ENCODE results near the gene TMEM40.

Gene TMEM40

GRCh38 chr3:12772462-12772861, 13.4 kb upstream of the TMEM40 start:
- Histone ChIP-seq H3K27ac (ENCODE audit: low read length) (no peak overlapping the region), H3K4me3 (ENCODE audit: low read length) (no peak overlapping the region), H3K4me2 (ENCODE audit: low read length) (no peak overlapping the region), H2AFZ (ENCODE audit: low read depth, low read length) (no peak overlapping the region), H3K9me3 (ENCODE audit: insufficient read depth, low read length) (no peaks in the 10 kb centered on the region), H3K36me3 (replicated peaks; ENCODE audit: low read depth, low read length) (no peaks in the 10 kb centered on the region), H3K27me3 (ENCODE audit: low read depth, low read length) (peaks cover 25% of the 10 kb centered on the region), H4K20me1 (ENCODE audit: insufficient read depth, low read length) (no peaks in the 10 kb centered on the region), H3K4me1 (ENCODE audit: low read length) (peaks cover 10% of the 10 kb centered on the region), H3K79me2 (ENCODE audit: low read length) (no peaks in the 10 kb centered on the region), H3K9ac (ENCODE audit: low read length) (no peak overlapping the region)
- no peak for TF ChIP-seq CTCF (IDR thresholded peaks at IDR 0.05; ENCODE audit: low read depth, low read length)
- TF ChIP-seq EZH2phosphoT487 (IDR thresholded peaks at IDR 0.05; ENCODE audit: low read depth): no peak

GRCh38 chr3:12771236-12771635, 12.2 kb upstream of the TMEM40 start:
- Histone ChIP-seq H4K20me1 (ENCODE audit: insufficient read depth, low read length) (no peaks in the 10 kb centered on the region), H2AFZ (ENCODE audit: low read depth, low read length) (no peak overlapping the region), H3K27me3 (ENCODE audit: low read depth, low read length) (peaks cover 13% of the 10 kb centered on the region; the same call in 1 of the 2 replicates), H3K79me2 (ENCODE audit: low read length) (no peaks in the 10 kb centered on the region), H3K27ac (ENCODE audit: low read length) (no peak overlapping the region), H3K9me3 (ENCODE audit: insufficient read depth, low read length) (no peaks in the 10 kb centered on the region), H3K36me3 (replicated peaks; ENCODE audit: low read depth, low read length) (no peaks in the 10 kb centered on the region), H3K4me3 (ENCODE audit: low read length) (no peak overlapping the region), H3K4me1 (ENCODE audit: low read length) (peaks cover 10% of the 10 kb centered on the region), H3K9ac (ENCODE audit: low read length) (no peak overlapping the region), H3K4me2 (ENCODE audit: low read length) (no peak overlapping the region)
- TF ChIP-seq EZH2phosphoT487 (IDR thresholded peaks at IDR 0.05; ENCODE audit: low read depth): no peak
- no peak for TF ChIP-seq CTCF (IDR thresholded peaks at IDR 0.05; ENCODE audit: low read depth, low read length)

GRCh38 chr3:12769761-12770160, 10.7 kb upstream of the TMEM40 start:
- H3K9ac ChIP-seq (ENCODE audit: low read length): no peak overlapping the region
- H3K79me2 ChIP-seq (ENCODE audit: low read length): no peaks in the 10 kb centered on the region
- H3K9me3 ChIP-seq (ENCODE audit: insufficient read depth, low read length): no peaks in the 10 kb centered on the region
- H3K4me1 ChIP-seq (ENCODE audit: low read length): peaks cover 10% of the 10 kb centered on the region
- H3K4me3 ChIP-seq (ENCODE audit: low read length): no peak overlapping the region
- H3K27ac ChIP-seq (ENCODE audit: low read length): no peak overlapping the region
- TF ChIP-seq CTCF (IDR thresholded peaks at IDR 0.05; ENCODE audit: low read depth, low read length): no peak
- TF ChIP-seq EZH2phosphoT487 (IDR thresholded peaks at IDR 0.05; ENCODE audit: low read depth): no peak
- H3K36me3 ChIP-seq (replicated peaks; ENCODE audit: low read depth, low read length): no peaks in the 10 kb centered on the region
- peaks cover 7% of the 10 kb centered on the region; the same call in 1 of the 2 replicates for H3K27me3 ChIP-seq (ENCODE audit: low read depth, low read length)
- H3K4me2 ChIP-seq (ENCODE audit: low read length): no peak overlapping the region
- no peak overlapping the region for H2AFZ ChIP-seq (ENCODE audit: low read depth, low read length)
- H4K20me1 ChIP-seq (ENCODE audit: insufficient read depth, low read length): no peaks in the 10 kb centered on the region

- H4K20me1 ChIP-seq (ENCODE audit: insufficient read depth, low read length): no peaks in the 10 kb centered on the region
- no peaks in the 10 kb centered on the region for H3K36me3 ChIP-seq (replicated peaks; ENCODE audit: low read depth, low read length)
- peaks cover 8% of the 10 kb centered on the region for H3K27me3 ChIP-seq (ENCODE audit: low read depth, low read length)
- H3K4me2 ChIP-seq (ENCODE audit: low read length): no peak overlapping the region
- TF ChIP-seq CTCF (IDR thresholded peaks at IDR 0.05; ENCODE audit: low read depth, low read length) (no peak), EZH2phosphoT487 (IDR thresholded peaks at IDR 0.05; ENCODE audit: low read depth) (no peak)
- no peaks in the 10 kb centered on the region for H3K79me2 ChIP-seq (ENCODE audit: low read length)
- H3K4me3 ChIP-seq (ENCODE audit: low read length): no peak overlapping the region
- no peak overlapping the region for H2AFZ ChIP-seq (ENCODE audit: low read depth, low read length)
- peaks cover 10% of the 10 kb centered on the region for H3K4me1 ChIP-seq (ENCODE audit: low read length)
- H3K9ac ChIP-seq (ENCODE audit: low read length): no peak overlapping the region
- no peaks in the 10 kb centered on the region for H3K9me3 ChIP-seq (ENCODE audit: insufficient read depth, low read length)
- no peak overlapping the region for H3K27ac ChIP-seq (ENCODE audit: low read length)
These were observed 9.8 kb upstream of the TMEM40 start for GRCh38 chr3:12768579-12769527.

All from OCI-LY3 (cell line).